HG02623 (cell line): ENCODE measurements around the gene ACLY.
"Not testable (repeated sequence)": the region's sequence is repeated elsewhere in the genome, so short reads cannot be mapped to it uniquely, and the experiment has no call there.

Experiments used
- ATAC-seq: cut with Tn5 transposase; IDR thresholded peaks from one replicate; pipeline ENCODE4 v1.9.1; 2021; ENCODE audit warnings: moderate library complexity; ENCODE audit not compliant: unreplicated experiment

Gene ACLY

DNA sequence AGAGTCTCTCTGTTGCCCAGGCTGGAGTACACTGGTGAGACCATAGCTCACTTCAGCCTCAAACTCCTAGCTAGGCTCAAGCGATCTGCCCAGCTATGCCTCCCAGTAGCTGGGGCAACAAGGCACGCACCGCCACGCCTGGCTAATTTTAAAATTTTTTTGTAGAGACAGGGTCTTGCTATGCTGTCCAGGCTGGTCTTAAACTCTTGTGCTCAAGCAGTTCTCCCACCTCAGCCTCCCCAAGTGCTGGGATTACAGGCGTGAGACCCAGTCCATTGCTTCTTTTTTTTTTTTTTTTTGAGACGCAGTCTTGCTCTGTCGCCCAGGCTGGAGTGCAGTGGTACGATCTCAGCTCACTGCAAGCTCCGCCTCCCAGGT is 44.5 kb downstream of the ACLY start:
- ATAC-seq = not testable (repeated sequence)

DNA sequence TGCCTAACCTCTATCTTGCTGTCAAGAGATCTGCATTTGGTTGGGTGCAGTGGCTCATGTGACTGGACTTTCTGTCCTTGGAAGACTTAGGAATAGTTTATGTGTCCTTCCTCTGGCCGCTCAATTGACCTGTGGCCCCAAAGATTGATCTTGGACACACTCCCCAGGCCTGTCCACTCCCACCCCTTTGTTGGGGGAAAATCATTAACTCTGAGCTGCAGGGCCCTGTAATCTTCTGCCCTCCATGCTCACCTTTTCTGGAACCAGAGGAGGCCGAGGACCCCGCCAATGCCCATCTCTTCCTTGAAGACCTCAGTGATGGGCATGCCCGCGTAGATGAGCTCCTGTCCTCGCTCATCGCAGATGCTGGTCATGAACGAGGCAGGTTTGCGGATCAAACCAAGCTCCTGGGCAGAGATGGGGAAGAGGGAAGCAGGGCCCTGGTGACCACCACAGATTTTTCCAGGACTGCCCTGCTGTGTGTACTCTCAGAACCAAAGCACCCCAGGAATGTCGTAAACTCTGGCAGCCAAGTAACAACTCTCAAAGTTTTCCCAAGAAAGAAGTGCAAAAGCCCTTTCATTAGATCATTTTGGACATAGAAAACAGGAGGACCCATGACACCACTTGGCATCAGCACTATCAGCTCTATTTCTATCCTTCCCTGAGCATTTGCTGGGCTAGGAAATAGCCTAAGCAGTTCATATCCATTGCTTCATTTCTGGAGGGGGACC is 45.0 kb downstream of the ACLY start:
- ATAC-seq = no peak

- no peak for ATAC-seq
Observed at GRCh38 chr17:41871789-41872188, 47.0 kb downstream of the ACLY start.

DNA sequence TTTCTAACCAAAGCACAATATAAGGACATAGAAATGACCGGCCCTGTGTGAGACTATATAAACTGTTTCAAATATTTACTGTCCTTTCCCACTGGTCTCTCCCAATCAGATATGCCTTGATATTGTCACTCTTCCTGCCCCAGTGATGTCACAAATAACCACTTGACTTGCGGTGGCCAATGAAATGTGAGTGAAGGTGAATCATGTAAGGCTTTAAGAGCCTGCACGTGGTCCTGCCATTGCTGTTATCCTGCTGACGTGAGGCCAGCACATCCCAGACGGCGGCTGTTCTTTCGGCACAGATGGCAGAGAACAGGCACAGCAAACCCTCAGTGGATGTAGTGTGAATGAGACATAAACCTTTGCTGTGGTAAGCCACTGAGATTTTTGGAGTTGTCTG is 48.1 kb downstream of the ACLY start:
- ATAC-seq = no peak

DNA sequence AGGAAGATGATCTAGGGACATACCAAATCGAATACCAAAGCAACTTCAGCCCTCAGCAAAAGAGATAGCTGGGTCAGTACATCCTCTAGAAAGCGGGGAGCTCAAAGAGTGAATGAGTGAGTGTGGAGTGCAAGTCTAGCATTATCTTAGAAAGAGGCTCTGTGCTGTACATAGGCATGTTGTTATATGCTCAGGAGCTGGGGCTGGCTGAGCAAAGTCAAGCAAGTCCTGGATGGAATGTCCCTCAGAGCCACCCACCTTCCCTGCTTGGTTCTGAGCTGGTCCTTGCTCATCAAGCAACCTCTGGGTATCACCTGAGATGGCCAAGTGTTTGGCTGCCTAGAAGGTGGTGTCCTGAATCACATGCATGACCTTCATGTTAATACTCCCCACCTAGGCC is 48.7 kb downstream of the ACLY start:
- ATAC-seq = no peak

DNA sequence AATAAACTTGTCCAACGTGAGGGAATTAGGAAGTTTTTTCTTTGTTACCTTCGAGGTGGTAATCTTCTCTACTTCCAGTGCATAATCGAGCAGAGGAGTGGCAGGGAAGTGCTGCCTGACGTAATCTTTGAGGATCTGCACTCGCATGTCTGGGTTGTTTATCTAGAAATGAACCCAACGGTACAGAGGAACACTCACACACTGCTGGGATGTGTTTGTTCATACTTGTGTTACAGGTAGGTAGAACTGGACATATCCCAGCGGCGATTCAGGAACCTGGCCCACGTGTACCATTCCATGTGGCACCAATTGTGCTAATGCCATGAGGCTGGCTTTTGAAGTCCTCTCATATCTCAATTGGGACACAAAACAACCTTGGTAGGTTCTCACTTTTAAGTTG is 49.3 kb downstream of the ACLY start:
- no peak for ATAC-seq

DNA sequence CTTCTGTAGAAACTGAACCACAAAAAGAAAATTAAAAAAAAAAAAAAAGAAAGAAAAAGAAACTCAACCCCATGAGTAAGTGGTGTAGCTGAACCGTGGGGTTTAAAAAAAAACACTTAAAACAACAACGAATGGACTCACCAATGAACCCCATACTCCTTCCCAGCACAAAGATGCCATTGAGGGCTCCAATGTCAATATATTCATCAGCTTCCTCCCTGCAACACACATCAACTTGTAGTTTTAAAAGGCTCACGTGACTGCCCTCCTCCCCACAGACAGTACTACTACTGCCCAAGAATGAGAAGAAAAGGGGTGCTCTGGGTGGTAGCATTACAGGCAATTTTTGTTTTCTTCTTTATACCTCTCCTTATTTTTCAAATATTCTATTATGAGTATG is 50.2 kb downstream of the ACLY start:
- no peak for ATAC-seq

- ATAC-seq = no peak
Observed at GRCh38 chr17:41865596-41865893, 53.2 kb downstream of the ACLY start.

DNA sequence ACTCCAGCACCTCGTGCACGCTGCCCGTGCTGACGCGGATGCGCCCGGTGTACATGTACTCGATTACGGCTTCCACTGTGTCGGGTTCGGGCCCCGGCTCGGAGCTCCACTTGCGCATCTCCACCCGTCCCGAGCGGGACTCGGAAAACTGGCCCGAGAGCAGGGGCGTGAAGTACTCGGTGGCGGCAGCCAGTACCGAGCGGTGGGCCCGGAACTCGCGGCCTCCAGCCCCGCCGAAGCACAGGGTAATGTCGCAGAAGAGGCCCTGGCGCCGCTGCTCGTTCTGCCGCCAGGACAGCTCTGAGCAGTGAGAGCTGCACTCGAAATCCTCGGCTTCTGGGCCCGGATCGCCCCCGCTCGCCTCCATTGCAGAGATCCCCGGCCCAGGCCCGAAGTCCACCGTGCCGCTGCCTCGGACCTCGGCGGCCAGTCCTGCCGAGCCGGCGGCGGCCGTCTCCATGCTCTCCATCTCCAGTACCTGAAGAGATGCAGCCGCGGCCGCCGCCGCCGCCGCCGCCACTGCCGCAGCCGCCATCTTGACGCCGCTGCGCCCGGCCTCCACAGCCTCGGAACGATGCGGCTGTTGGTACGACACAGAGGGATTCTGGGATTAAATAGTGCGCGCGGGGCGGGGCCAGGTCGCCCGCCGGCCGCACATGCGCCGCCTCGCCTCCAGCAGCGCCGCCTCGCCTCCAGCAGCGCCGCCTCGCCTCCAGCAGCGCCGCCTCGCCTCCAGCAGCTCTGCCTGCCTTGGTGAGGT is 53.7 kb downstream of the ACLY start, which contains the start of gene KLHL11:
Gene KLHL11, minus strand, starts transcription at position 588 of the 760 bp plus-strand sequence. Its CDS starts 53 bp downstream, at position 535.
- ATAC-seq = peak; percentile 77

GRCh38 chr17:41864498-41864835 is 54.3 kb downstream of the ACLY start:
- ATAC-seq = peak; percentile 14

- ATAC-seq = no peak
Observed at GRCh38 chr17:41863074-41863848, 55.5 kb downstream of the ACLY start.

DNA sequence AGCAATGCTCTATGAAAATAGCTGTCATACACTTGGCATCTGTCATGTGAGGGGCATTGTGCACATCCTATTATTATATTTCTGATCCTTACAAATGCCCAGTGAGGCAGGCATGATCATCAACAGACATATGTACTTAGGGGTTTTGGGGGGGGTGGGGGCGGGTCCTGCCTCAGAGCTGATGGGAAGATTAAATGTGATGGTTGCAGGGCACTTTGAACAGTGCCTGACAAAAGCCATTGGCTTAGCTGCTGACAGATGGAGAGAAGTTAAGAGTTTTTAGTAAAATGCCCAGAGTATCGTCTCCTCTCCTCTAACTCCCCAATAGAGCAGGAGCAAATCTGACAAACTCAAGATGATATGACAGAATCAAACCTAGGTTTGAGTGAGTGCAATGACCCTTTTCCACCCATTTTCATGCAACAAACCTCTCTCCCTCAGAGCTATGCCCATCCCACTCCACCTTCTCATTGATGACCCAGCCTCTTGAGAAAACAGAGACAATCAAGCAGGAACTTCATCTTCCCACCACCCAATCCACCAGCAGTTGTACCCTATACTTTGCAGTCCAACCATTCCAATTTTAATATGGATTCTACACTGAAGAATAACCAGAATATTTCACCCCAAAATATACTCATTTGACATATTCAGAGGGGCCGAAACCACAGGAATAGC is 58.4 kb downstream of the ACLY start:
- no peak for ATAC-seq

GRCh38 chr17:41851382-41851781 is 67.4 kb downstream of the ACLY start:
- not testable (repeated sequence) for ATAC-seq

- no peak for ATAC-seq
Observed at GRCh38 chr17:41849251-41849990, 69.3 kb downstream of the ACLY start.

DNA sequence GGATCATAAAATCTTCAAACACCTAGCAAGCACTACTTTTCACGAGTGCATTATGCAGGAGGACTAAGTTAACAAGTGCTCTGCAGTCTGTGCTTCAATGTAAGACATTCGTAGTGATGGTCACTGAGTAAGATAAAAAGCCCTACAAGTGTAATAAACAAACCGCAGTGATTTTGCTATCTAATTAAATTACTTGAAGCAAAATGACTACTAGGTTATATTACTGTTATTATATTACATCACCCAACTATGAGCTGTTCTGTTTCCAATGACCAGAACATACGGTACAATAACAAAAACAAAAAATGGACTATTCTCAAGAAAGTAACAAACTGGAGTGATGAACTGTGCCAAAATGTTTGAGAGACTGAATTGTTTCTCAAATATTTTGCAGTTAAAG is 70.0 kb downstream of the ACLY start:
- ATAC-seq = no peak

DNA sequence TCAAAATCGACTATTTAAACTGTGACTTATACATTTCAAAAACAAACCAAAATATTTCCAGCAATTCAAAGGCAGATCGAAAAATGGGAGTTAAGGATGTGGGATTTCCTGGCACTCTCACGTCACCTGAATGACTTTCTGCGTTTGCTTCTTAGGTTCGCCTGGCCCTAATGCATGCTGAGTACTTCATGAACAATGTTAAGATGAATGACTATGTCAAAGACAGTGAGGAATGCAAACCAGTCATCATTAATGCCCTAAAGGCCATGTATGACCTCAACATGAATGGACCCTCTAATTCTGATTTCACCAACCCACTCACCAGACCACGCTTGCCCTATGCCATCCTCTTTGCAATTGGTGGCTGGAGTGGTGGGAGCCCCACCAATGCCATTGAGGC is 73.8 kb downstream of the ACLY start:
- ATAC-seq = no peak

DNA sequence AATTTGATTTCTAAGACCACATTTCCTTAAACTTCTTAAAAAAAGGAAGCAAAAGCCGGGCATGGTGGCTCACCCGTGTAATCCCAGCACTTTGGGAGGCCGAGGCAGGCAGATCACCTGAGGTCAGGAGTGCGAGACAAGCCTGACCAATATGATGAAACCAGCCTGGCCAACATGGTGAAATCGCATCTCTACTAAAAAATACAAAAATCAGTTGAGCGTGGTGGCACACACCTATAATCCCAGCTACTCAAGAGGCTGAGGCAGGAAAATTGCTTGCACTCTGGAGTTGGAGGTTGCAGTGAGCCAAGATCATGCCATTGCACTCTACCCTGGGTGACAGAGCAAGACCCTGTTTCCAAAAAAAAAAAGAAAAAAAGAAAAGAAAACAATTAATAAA is 78.0 kb downstream of the ACLY start:
- ATAC-seq = not testable (repeated sequence)

- ATAC-seq = not testable (repeated sequence)
Observed at GRCh38 chr17:41839448-41839847, 79.3 kb downstream of the ACLY start.

- ATAC-seq = no peak
Observed at GRCh38 chr17:41837761-41838538, 80.8 kb downstream of the ACLY start, which contains the start of gene KLHL10. TSS of gene KLHL10 (plus strand) at chr17:41837825. CDS start at chr17:41837933, 108 bp downstream.
